ENCODE data around the gene HAO2. TPM values are rescaled to one million over a fixed set of nuclear protein-coding genes. Genes with fewer than 3 reads are reported as not detected.

The HAO2 gene
- total and polyA plus RNA-seq, 2 donors (not counting 3 experiments of a cell fraction or from before 2014, with no cell fraction given), result not detected

DNA sequence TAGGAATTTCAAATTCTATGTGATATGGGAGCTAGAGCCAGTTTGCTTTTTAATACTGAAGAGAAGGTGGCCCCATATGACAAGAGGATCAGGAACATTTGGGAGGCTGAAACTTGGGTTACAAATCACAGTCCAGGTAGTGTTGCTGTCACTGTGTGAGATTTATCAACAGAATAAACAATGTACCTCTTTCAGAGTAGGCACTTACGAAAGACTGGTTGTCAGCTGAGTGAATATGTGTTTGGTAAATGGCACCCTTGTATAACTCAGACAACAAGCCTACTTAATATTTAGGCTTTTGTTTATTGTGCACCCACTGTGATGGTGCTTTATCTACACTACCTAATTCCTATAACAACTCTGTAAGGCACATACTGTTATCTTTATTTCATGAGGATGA lies 7.4 kb upstream of the HAO2 start:
- H3K9me1 ChIP-seq (replicated peaks; ENCODE audit: control insufficient read depth, extremely low read depth, insufficient read depth, low read length), result no peaks in the 10 kb centered on the region
- no peaks in the 10 kb centered on the region for H4K20me1 ChIP-seq (replicated peaks; ENCODE audit: control insufficient read depth, extremely low read depth, insufficient read depth, low read length)
- FAIRE-seq (no peak), DNase-seq (ENCODE audit: low read depth, low spot score) (no peak)
- H3K4me2 ChIP-seq (ENCODE audit: insufficient read depth, low read length), result no peak overlapping the region
- H3K27ac ChIP-seq (ENCODE audit: insufficient read depth, low read depth, low read length), result no peak overlapping the region
- H3K4me3 ChIP-seq (replicated peaks in 1 of 3; ENCODE audit: insufficient read depth in 1 of 3, low read depth in 1 of 3, low read length in 3 of 3), result no peak overlapping the region
- peaks cover 0 to 2% of the 10 kb centered on the region in 2 experiments for H3K27me3 ChIP-seq (ENCODE audit: control insufficient read depth in 2 of 2, insufficient read depth in 2 of 2, low read length in 2 of 2)
- intact Hi-C loops (cut with micrococcal nuclease), result no loop called here
- dilution Hi-C loops (cut with MboI; ENCODE audit: extremely low pct_ligation_motif_present, low sequenced_read_pairs), result no loop called here
- TF ChIP-seq POLR2A (IDR thresholded peaks at IDR 0.05; ENCODE audit: low read depth, low read length) (no peak), MYC (IDR thresholded peaks at IDR 0.05; ENCODE audit: low read depth, low read length) (no peak), JUN (IDR thresholded peaks at IDR 0.05; ENCODE audit: borderline replicate concordance, insufficient read depth, insufficient read length, low read depth) (no peak), POLR2AphosphoS5 (IDR thresholded peaks at IDR 0.05; ENCODE audit: insufficient read depth, low read depth, low read length) (no peak), EZH2 (IDR thresholded peaks at IDR 0.05; ENCODE audit: borderline replicate concordance, low read depth, low read length, severe bottlenecking) (no peak), GATA2 (IDR thresholded peaks at IDR 0.05; ENCODE audit: insufficient read depth, insufficient read length, low read depth, low read length) (no peak), FOS (IDR thresholded peaks at IDR 0.05; ENCODE audit: borderline replicate concordance, insufficient read depth, low read length) (no peak)
- TF ChIP-seq, protein P1, sequence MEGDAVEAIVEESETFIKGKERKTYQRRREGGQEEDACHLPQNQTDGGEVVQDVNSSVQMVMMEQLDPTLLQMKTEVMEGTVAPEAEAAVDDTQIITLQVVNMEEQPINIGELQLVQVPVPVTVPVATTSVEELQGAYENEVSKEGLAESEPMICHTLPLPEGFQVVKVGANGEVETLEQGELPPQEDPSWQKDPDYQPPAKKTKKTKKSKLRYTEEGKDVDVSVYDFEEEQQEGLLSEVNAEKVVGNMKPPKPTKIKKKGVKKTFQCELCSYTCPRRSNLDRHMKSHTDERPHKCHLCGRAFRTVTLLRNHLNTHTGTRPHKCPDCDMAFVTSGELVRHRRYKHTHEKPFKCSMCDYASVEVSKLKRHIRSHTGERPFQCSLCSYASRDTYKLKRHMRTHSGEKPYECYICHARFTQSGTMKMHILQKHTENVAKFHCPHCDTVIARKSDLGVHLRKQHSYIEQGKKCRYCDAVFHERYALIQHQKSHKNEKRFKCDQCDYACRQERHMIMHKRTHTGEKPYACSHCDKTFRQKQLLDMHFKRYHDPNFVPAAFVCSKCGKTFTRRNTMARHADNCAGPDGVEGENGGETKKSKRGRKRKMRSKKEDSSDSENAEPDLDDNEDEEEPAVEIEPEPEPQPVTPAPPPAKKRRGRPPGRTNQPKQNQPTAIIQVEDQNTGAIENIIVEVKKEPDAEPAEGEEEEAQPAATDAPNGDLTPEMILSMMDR (IDR thresholded peaks at IDR 0.05; ENCODE audit: extremely low read depth in 1 of 2, insufficient read depth in 1 of 2, low read depth in 1 of 2, low read length in 2 of 2), result no peak
- TF ChIP-seq, protein P2, sequence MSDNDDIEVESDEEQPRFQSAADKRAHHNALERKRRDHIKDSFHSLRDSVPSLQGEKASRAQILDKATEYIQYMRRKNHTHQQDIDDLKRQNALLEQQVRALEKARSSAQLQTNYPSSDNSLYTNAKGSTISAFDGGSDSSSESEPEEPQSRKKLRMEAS (IDR thresholded peaks at IDR 0.05; ENCODE audit: insufficient read depth, insufficient read length), result no peak
- H3K79me2 ChIP-seq (ENCODE audit: control insufficient read depth, insufficient read depth, low read length), result no peaks in the 10 kb centered on the region
- POLR2A ChIA-PET, result no interaction called here
- H3K36me3 ChIP-seq (ENCODE audit: control insufficient read depth in 2 of 2, extremely low read depth in 1 of 2, insufficient read depth in 2 of 2, low read length in 2 of 2), result no peaks in the 10 kb centered on the region
- H3K4me1 ChIP-seq (ENCODE audit: control insufficient read depth, extremely low read depth, insufficient read depth, low read length), result no peaks in the 10 kb centered on the region
- BruUV-seq (replicated peaks), result no TSS peak
- no peak overlapping the region for H2AFZ ChIP-seq (ENCODE audit: low read depth, low read length)
- CTCF ChIA-PET, result interaction anchor here (4.9 kb wide), 1 partner anchor 85 kb away, joined by 18 read pairs; no protein-coding TSS in a partner anchor
- H3K9ac ChIP-seq (replicated peaks; ENCODE audit: extremely low read depth, insufficient read depth, low read length), result no peak overlapping the region
- H3K9me3 ChIP-seq (replicated peaks; ENCODE audit: control insufficient read depth, insufficient read depth, low read length), result no peaks in the 10 kb centered on the region

Data from endothelial cell of umbilical vein (primary cell).